HG02588 (cell line): ENCODE results near the gene FRAS1.
"Not testable (repeated sequence)": the region's sequence is repeated elsewhere in the genome, so short reads cannot be mapped to it uniquely, and the experiment has no call there.

Source experiments
- ATAC-seq: cut with Tn5 transposase; IDR thresholded peaks from one replicate; pipeline ENCODE4 v1.9.1; 2021; ENCODE audit warnings: mild to moderate bottlenecking, moderate library complexity; ENCODE audit not compliant: unreplicated experiment

The FRAS1 gene

GRCh38 chr4:78156520-78156919, 99.4 kb downstream of the FRAS1 start:
- ATAC-seq: no peak

- ATAC-seq: no peak
Observed at GRCh38 chr4:78162342-78162741, 105.2 kb downstream of the FRAS1 start.

GRCh38 chr4:78162821-78163220, 105.7 kb downstream of the FRAS1 start:
- ATAC-seq: no peak

GRCh38 chr4:78165758-78166157, 108.6 kb downstream of the FRAS1 start:
- ATAC-seq: no peak

GRCh38 chr4:78166622-78167021, 109.5 kb downstream of the FRAS1 start:
- ATAC-seq: no peak

- no peak for ATAC-seq
Observed at GRCh38 chr4:78167510-78167909, 110.4 kb downstream of the FRAS1 start.

- no peak for ATAC-seq
Observed at GRCh38 chr4:78168029-78168428, 110.9 kb downstream of the FRAS1 start.

GRCh38 chr4:78169728-78170127, 112.6 kb downstream of the FRAS1 start:
- ATAC-seq: no peak

- no peak for ATAC-seq
Observed at GRCh38 chr4:78171482-78171881, 114.4 kb downstream of the FRAS1 start.

GRCh38 chr4:78174891-78175290, 117.8 kb downstream of the FRAS1 start:
- no peak for ATAC-seq

- ATAC-seq: no peak
Observed at GRCh38 chr4:78179196-78179595, 122.1 kb downstream of the FRAS1 start.

- ATAC-seq: not testable (repeated sequence)
Observed at GRCh38 chr4:78181681-78182234, 124.6 kb downstream of the FRAS1 start.

GRCh38 chr4:78184584-78184983, 127.5 kb downstream of the FRAS1 start:
- no peak for ATAC-seq

GRCh38 chr4:78185117-78185516, 128.0 kb downstream of the FRAS1 start:
- ATAC-seq: no peak

- no peak for ATAC-seq
Observed at GRCh38 chr4:78186597-78187543, 129.7 kb downstream of the FRAS1 start.

GRCh38 chr4:78190068-78190467, 132.9 kb downstream of the FRAS1 start:
- ATAC-seq: no peak

GRCh38 chr4:78190595-78190994, 133.5 kb downstream of the FRAS1 start:
- no peak for ATAC-seq

GRCh38 chr4:78197947-78198346, 140.8 kb downstream of the FRAS1 start:
- ATAC-seq: no peak

- no peak for ATAC-seq
Observed at GRCh38 chr4:78199984-78200383, 142.9 kb downstream of the FRAS1 start.

- no peak for ATAC-seq
Observed at GRCh38 chr4:78200949-78201348, 143.8 kb downstream of the FRAS1 start.

- no peak for ATAC-seq
Observed at GRCh38 chr4:78204176-78204575, 147.1 kb downstream of the FRAS1 start.

- ATAC-seq: no peak
Observed at GRCh38 chr4:78205591-78205990, 148.5 kb downstream of the FRAS1 start.
